Smooth muscle cell (in vitro differentiated cells): ENCODE measurements around the gene HSBP1. TPM values are rescaled to one million over a fixed set of nuclear protein-coding genes. Genes with fewer than 3 reads are reported as not detected.

Source experiments
- DNase-seq: peaks from one replicate; lab custom pipeline; 2025; ENCODE audit not compliant: unreplicated experiment; lab: John Stamatoyannopoulos, UW
- H2AFZ ChIP-seq: fragments of 200-600 bp; sonication (generic); 2 replicates; pipeline ENCODE4 v1.6.0; 2016; ENCODE audit warnings: antibody characterized with exemption, low read depth, mild to moderate bottlenecking
- H3F3A ChIP-seq: fragments of 200-600 bp; sonication (generic); 2 replicates; pipeline ENCODE4 v1.6.0; 2017; ENCODE audit warnings: antibody characterized with exemption, low read depth
- H3K27ac ChIP-seq: fragments of 200-600 bp; sonication (generic); 2 replicates; pipeline ENCODE4 v1.5.1; 2016; ENCODE audit warnings: low read depth, mild to moderate bottlenecking
- H3K27me3 ChIP-seq: fragments of 200-600 bp; sonication (generic); 2 replicates; pipeline ENCODE4 v1.6.1; 2016; ENCODE audit warnings: low read depth, mild to moderate bottlenecking
- H3K36me3 ChIP-seq: fragments of 200-600 bp; sonication (generic); 2 replicates; pipeline ENCODE4 v1.5.1; 2016; ENCODE audit warnings: low read depth
- H3K4me1 ChIP-seq: fragments of 200-600 bp; sonication (generic); 2 replicates; pipeline ENCODE4 v1.5.1; 2016; ENCODE audit warnings: low read depth
- H3K4me2 ChIP-seq: fragments of 200-600 bp; sonication (generic); 2 replicates; pipeline ENCODE4 v1.6.0; 2016; ENCODE audit warnings: mild to moderate bottlenecking
- H3K4me3 ChIP-seq: fragments of 200-600 bp; sonication (generic); 2 replicates; pipeline ENCODE4 v1.5.1; 2016; ENCODE audit warnings: mild to moderate bottlenecking
- H3K79me2 ChIP-seq: fragments of 200-600 bp; sonication (generic); 2 replicates; pipeline ENCODE4 v1.6.0; 2016; ENCODE audit warnings: low read depth, mild to moderate bottlenecking
- H3K9ac ChIP-seq: fragments of 200-600 bp; sonication (generic); 2 replicates; pipeline ENCODE4 v1.6.0; 2016; ENCODE audit warnings: low read depth
- H3K9me3 ChIP-seq: fragments of 200-600 bp; sonication (generic); replicated peaks from 2 replicates; pipeline ENCODE4 v1.5.1; 2016; ENCODE audit warnings: low read depth
- H4K20me1 ChIP-seq: fragments of 200-600 bp; sonication (generic); 2 replicates; pipeline ENCODE4 v1.6.0; 2016; ENCODE audit warnings: low read depth
- CTCF ChIP-seq: fragments of 200-600 bp; sonication (generic); IDR thresholded peaks from 2 replicates; pipeline ENCODE4 v1.5.1; 2017; ENCODE audit warnings: borderline replicate concordance, mild to moderate bottlenecking, antibody characterized with exemption; ENCODE audit not compliant: insufficient read depth, poor library complexity, severe bottlenecking
- WGBS: methylation state at CpG from one replicate; pipeline ENCODE4 v1.1.7; 2016; ENCODE audit warnings: low lambda C conversion rate; 5-methylcytosine and 5-hydroxymethylcytosine counted together
- polyA plus RNA-seq: library from polyadenylated mRNA; unstranded; fragments of >200 nt; fragmentation: Nextera tagmentation; extraction: Ambion mirVana; gene quantifications from 2 replicates; pipeline ENCODE4 v1.2.1, GENCODE V29; 2016
- total RNA-seq: library from RNA; depleted of rRNA; stranded (reverse); fragments of >200 nt; gene quantifications from 2 replicates; pipeline ENCODE4 v1.2.3, GENCODE V29; 2014

HSBP1 gene
- total and polyA plus RNA-seq, 2 experiments from 2014 or later = 20.3 to 390 TPM

GRCh38 chr16:83810901-83811300 is 3.1 kb downstream of the HSBP1 start:
- no peak overlapping the region for H3K9ac ChIP-seq
- H3K4me3 ChIP-seq = no peak overlapping the region
- H3K79me2 ChIP-seq = peaks cover 23% of the 10 kb centered on the region
- H3K9me3 ChIP-seq = no peaks in the 10 kb centered on the region
- H2AFZ ChIP-seq = no peak overlapping the region
- peak overlapping the region; percentile 44 for H3K27ac ChIP-seq
- no peaks in the 10 kb centered on the region for H3F3A ChIP-seq
- H3K4me2 ChIP-seq = peak overlapping the region; percentile 15
- peaks cover 16% of the 10 kb centered on the region for H3K4me1 ChIP-seq
- WGBS = 69% methylated on average over 1 of the region's 1 CpG
- DNase-seq = no peak
- TF ChIP-seq CTCF = no peak
- no peaks in the 10 kb centered on the region for H3K27me3 ChIP-seq
- peaks cover 28% of the 10 kb centered on the region for H4K20me1 ChIP-seq
- no peaks in the 10 kb centered on the region for H3K36me3 ChIP-seq

GRCh38 chr16:83813823-83814658 is 6.3 kb downstream of the HSBP1 start:
- no peaks in the 10 kb centered on the region for H3K27me3 ChIP-seq
- peaks cover 14% of the 10 kb centered on the region for H3K79me2 ChIP-seq
- peaks cover 10% of the 10 kb centered on the region for H3K4me1 ChIP-seq
- 46% methylated on average over 13 of the region's 13 CpGs for WGBS
- peak overlapping the region; percentile 35 for H3K27ac ChIP-seq
- H3F3A ChIP-seq = no peaks in the 10 kb centered on the region
- peaks cover 26% of the 10 kb centered on the region for H4K20me1 ChIP-seq
- H3K36me3 ChIP-seq = no peaks in the 10 kb centered on the region
- no peak for DNase-seq
- no peak overlapping the region for H3K4me3 ChIP-seq
- H2AFZ ChIP-seq = no peak overlapping the region
- H3K4me2 ChIP-seq = peak overlapping the region; percentile 14
- H3K9me3 ChIP-seq = no peaks in the 10 kb centered on the region
- H3K9ac ChIP-seq = peak overlapping the region; percentile 9
- no peak for TF ChIP-seq CTCF

GRCh38 chr16:83814659-83814985 is 6.8 kb downstream of the HSBP1 start:
- H3K4me2 ChIP-seq = no peak overlapping the region
- no peak overlapping the region for H3K4me3 ChIP-seq
- peak overlapping the region; percentile 32 for H3K27ac ChIP-seq
- H3K9ac ChIP-seq = no peak overlapping the region
- H2AFZ ChIP-seq = no peak overlapping the region
- peaks cover 8% of the 10 kb centered on the region for H3K4me1 ChIP-seq
- 81% methylated on average over 4 of the region's 4 CpGs for WGBS
- H3F3A ChIP-seq = no peaks in the 10 kb centered on the region
- no peaks in the 10 kb centered on the region for H3K9me3 ChIP-seq
- no peak for DNase-seq
- H3K27me3 ChIP-seq = no peaks in the 10 kb centered on the region
- H3K36me3 ChIP-seq = no peaks in the 10 kb centered on the region
- H3K79me2 ChIP-seq = peaks cover 8% of the 10 kb centered on the region
- TF ChIP-seq CTCF = no peak
- peaks cover 21% of the 10 kb centered on the region for H4K20me1 ChIP-seq

- no peak for DNase-seq
- Histone ChIP-seq H3K4me3 (no peak overlapping the region), H3K4me1 (peaks cover 5% of the 10 kb centered on the region)
Measured at GRCh38 chr16:83817022-83817421, 9.2 kb downstream of the HSBP1 start.

More at GRCh38 chr16:83817022-83817421, 9.2 kb downstream of the HSBP1 start:
- Histone ChIP-seq H3K9me3 (no peaks in the 10 kb centered on the region), H3K27ac (no peak overlapping the region), H3K36me3 (no peaks in the 10 kb centered on the region), H3K79me2 (no peaks in the 10 kb centered on the region), H2AFZ (no peak overlapping the region), H4K20me1 (peaks cover under 1% of the 10 kb centered on the region), H3K4me2 (no peak overlapping the region), H3F3A (no peaks in the 10 kb centered on the region), H3K9ac (no peak overlapping the region), H3K27me3 (no peaks in the 10 kb centered on the region)
- TF ChIP-seq CTCF = no peak
- WGBS = over 99% methylated on average over 12 of the region's 12 CpGs
